Breast epithelium (tissue), 3 donors: ENCODE measurements around the gene CSNK1E.

Experiments
- CTCF ChIP-seq, 3 donors: fragments of 450-650 bp; IDR thresholded peaks; one replicate each; pipeline ENCODE4 v1.5.1; 2016 to 2017; ENCODE audit warnings: antibody characterized with exemption in 3 of 3, mild to moderate bottlenecking in 3 of 3, moderate library complexity in 3 of 3
- POLR2A ChIP-seq: fragments of 450-650 bp; IDR thresholded peaks from one replicate; pipeline ENCODE4 v1.6.1; 2016; ENCODE audit warnings: antibody characterized with exemption, mild to moderate bottlenecking, moderate library complexity
- POLR2AphosphoS5 ChIP-seq, 3 donors: sonication (generic); formaldehyde crosslinking; IDR thresholded peaks; one replicate each; pipeline ENCODE4 v1.6.1; 2017; ENCODE audit warnings: antibody characterized with exemption in 3 of 3

- TF ChIP-seq POLR2A (no peak), CTCF (IDR thresholded peaks at IDR 0.05) (peak in 1 of 3 donors; percentile 15), POLR2AphosphoS5 (IDR thresholded peaks at IDR 0.05) (no peak)
Observed at GRCh38 chr22:38304526-38304925, 12.7 kb downstream of the CSNK1E start.
